Immature natural killer cell (primary cell): ENCODE measurements around the gene RASSF1. TPM values are rescaled to one million over a fixed set of nuclear protein-coding genes. Genes with fewer than 3 reads are reported as not detected.

Experiments used
- polyA plus RNA-seq, 3 donors: library from polyadenylated mRNA; unstranded; fragments of 300-500 nt; fragmentation: Illumina TruSeq; gene quantifications; one replicate each; pipeline ENCODE4 v1.2.3, GENCODE V29; 2021

The RASSF1 gene
- polyA plus RNA-seq, 3 donors from 2014 or later: 172 to 253 (median 187) TPM

Other genes starting within 250 kb of the RASSF1 start
- not detected for gene SEMA3F, start 185.5 kb downstream of the RASSF1 start, polyA plus RNA-seq
- not detected for gene GNAT1, start 149.2 kb downstream of the RASSF1 start, polyA plus RNA-seq
- gene SLC38A3, start 135.6 kb downstream of the RASSF1 start, polyA plus RNA-seq: not detected
- gene GNAI2, start 104.6 kb downstream of the RASSF1 start, polyA plus RNA-seq: 100 to 1,000 TPM; 550 to 903 (median 902) TPM
- not detected for gene SEMA3B, start 71.7 kb downstream of the RASSF1 start, polyA plus RNA-seq
- not detected for gene LSMEM2, start 61.7 kb downstream of the RASSF1 start, polyA plus RNA-seq
- gene IFRD2, start 48.4 kb downstream of the RASSF1 start, polyA plus RNA-seq: 10 to 100 TPM; 38.0 to 54.3 (median 51.3) TPM
- gene HYAL3, start 41.4 kb downstream of the RASSF1 start, polyA plus RNA-seq: 1 to 10 TPM; 1.5 to 2.4 (median 2.2) TPM
- gene NAA80, start 41.4 kb downstream of the RASSF1 start, polyA plus RNA-seq: 10 to 100 TPM in 2 of 3 donors, 1 to 10 TPM in 1; 4.7 to 13.4 (median 10.5) TPM
- gene HYAL1, start 37.3 kb downstream of the RASSF1 start, polyA plus RNA-seq: under 1 TPM in 2 of 3 donors, not detected in 1; 0.18 to 0.57 TPM
- gene HYAL2, start 18.1 kb downstream of the RASSF1 start, polyA plus RNA-seq: 10 to 100 TPM in 2 of 3 donors, 1 to 10 TPM in 1; 4.9 to 15.0 (median 10.8) TPM
- gene TUSC2, start 12.6 kb downstream of the RASSF1 start, polyA plus RNA-seq: 10 to 100 TPM; 42.9 to 70.4 (median 68.4) TPM
- gene ZMYND10, start 4.9 kb upstream of the RASSF1 start, polyA plus RNA-seq: 1 to 10 TPM; 2.3 to 3.7 (median 3.6) TPM
- 100 to 1,000 TPM in 2 of 3 donors, 10 to 100 TPM in 1; 77.5 to 104 (median 101) TPM for gene NPRL2, start 9.9 kb upstream of the RASSF1 start, polyA plus RNA-seq
- 100 to 1,000 TPM; 120 to 158 (median 131) TPM for gene CYB561D2, start 10.0 kb upstream of the RASSF1 start, polyA plus RNA-seq
- 10 to 100 TPM; 27.9 to 48.6 (median 36.6) TPM for gene TMEM115, start 18.7 kb upstream of the RASSF1 start, polyA plus RNA-seq
- gene CACNA2D2, start 162.8 kb upstream of the RASSF1 start, polyA plus RNA-seq: 1 to 10 TPM; 1.5 to 6.0 (median 2.3) TPM
- 10 to 100 TPM in 2 of 3 donors, 1 to 10 TPM in 1; 8.8 to 28.8 (median 11.5) TPM for gene C3orf18, start 226.9 kb upstream of the RASSF1 start, polyA plus RNA-seq
- gene HEMK1, start 228.7 kb upstream of the RASSF1 start, polyA plus RNA-seq: 10 to 100 TPM; 18.3 to 54.9 (median 29.7) TPM